Mesothelial cell of epicardium (in vitro differentiated cells): ENCODE results near the gene PPME1. TPM values are rescaled to one million over a fixed set of nuclear protein-coding genes. Genes with fewer than 3 reads are reported as not detected.

Experiments used
- DNase-seq, 2 experiments: peaks; one replicate each; pipeline ENCODE4 v3.0.0; 2021; ENCODE audit warnings: low spot score in 2 of 2; ENCODE audit not compliant: unreplicated experiment in 2 of 2
- H3K27ac Mint-ChIP-seq: 2 replicates; pipeline ENCODE4 v1.8.0; 2021; ENCODE audit warnings: mixed read lengths
- H3K27me3 Mint-ChIP-seq: 2 replicates; pipeline ENCODE4 v1.8.0; 2021; ENCODE audit warnings: low read depth, mixed read lengths
- H3K36me3 Mint-ChIP-seq: 2 replicates; pipeline ENCODE4 v1.8.0; 2021; ENCODE audit warnings: mixed read lengths
- H3K4me1 Mint-ChIP-seq: 2 replicates; pipeline ENCODE4 v1.8.0; 2021; ENCODE audit warnings: mixed read lengths
- H3K4me3 Mint-ChIP-seq: 2 replicates; pipeline ENCODE4 v1.8.0; 2021; ENCODE audit warnings: mild to moderate bottlenecking, moderate library complexity, mixed read lengths
- H3K9me3 Mint-ChIP-seq: 2 replicates; pipeline ENCODE4 v1.8.0; 2021; ENCODE audit warnings: mixed read lengths
- CTCF ChIP-seq: fragments of 200-600 bp; sonication (generic); IDR thresholded peaks from one replicate; pipeline ENCODE4 v1.5.0; 2021; ENCODE audit warnings: antibody characterized with exemption; ENCODE audit not compliant: unreplicated experiment
- total RNA-seq: library from RNA; stranded (reverse); gene quantifications from 3 replicates; pipeline ENCODE4 v1.2.1, GENCODE V29; 2021

PPME1 gene
- total RNA-seq, 1 donor from 2014 or later, result 50.6 TPM

GRCh38 chr11:74162681-74163467, 8.2 kb upstream of the PPME1 start:
- H3K27me3 Mint-ChIP-seq, result no peaks in the 10 kb centered on the region
- peak overlapping the region; percentile 71 for H3K27ac Mint-ChIP-seq
- H3K4me1 Mint-ChIP-seq, result peaks cover 2% of the 10 kb centered on the region
- no peak for DNase-seq
- TF ChIP-seq CTCF, result no peak
- no peak overlapping the region for H3K4me3 Mint-ChIP-seq
- no peaks in the 10 kb centered on the region for H3K9me3 Mint-ChIP-seq
- peaks cover 32% of the 10 kb centered on the region for H3K36me3 Mint-ChIP-seq

- no peaks in the 10 kb centered on the region for H3K27me3 Mint-ChIP-seq
- no peak overlapping the region for H3K4me3 Mint-ChIP-seq
- H3K36me3 Mint-ChIP-seq, result peaks cover 22% of the 10 kb centered on the region
- DNase-seq, result no peak
- no peaks in the 10 kb centered on the region for H3K9me3 Mint-ChIP-seq
- peaks cover 4% of the 10 kb centered on the region for H3K4me1 Mint-ChIP-seq
- TF ChIP-seq CTCF, result no peak
- no peak overlapping the region for H3K27ac Mint-ChIP-seq
These were observed 2.3 kb upstream of the PPME1 start for GRCh38 chr11:74168838-74169237.

- Mint-ChIP-seq H3K27ac (no peak overlapping the region), H3K4me3 (no peak overlapping the region), H3K9me3 (no peaks in the 10 kb centered on the region), H3K4me1 (peaks cover 10% of the 10 kb centered on the region), H3K36me3 (peaks cover 19% of the 10 kb centered on the region), H3K27me3 (no peaks in the 10 kb centered on the region)
- DNase-seq, result no peak
- no peak for TF ChIP-seq CTCF
These were observed 1.2 kb upstream of the PPME1 start for GRCh38 chr11:74169738-74170458.

GRCh38 chr11:74171630-74171968, 510 bp downstream of the PPME1 start:
- peaks cover 10% of the 10 kb centered on the region for H3K36me3 Mint-ChIP-seq
- DNase-seq, result no peak
- no peak for TF ChIP-seq CTCF
- H3K4me1 Mint-ChIP-seq, result peaks cover 10% of the 10 kb centered on the region
- H3K27ac Mint-ChIP-seq, result no peak overlapping the region
- no peak overlapping the region for H3K4me3 Mint-ChIP-seq
- H3K27me3 Mint-ChIP-seq, result no peaks in the 10 kb centered on the region
- H3K9me3 Mint-ChIP-seq, result no peaks in the 10 kb centered on the region

GRCh38 chr11:74171997-74172396, 908 bp downstream of the PPME1 start:
- Mint-ChIP-seq H3K27ac (no peak overlapping the region), H3K36me3 (peaks cover 7% of the 10 kb centered on the region), H3K9me3 (no peaks in the 10 kb centered on the region), H3K4me3 (no peak overlapping the region), H3K4me1 (peaks cover 10% of the 10 kb centered on the region), H3K27me3 (no peaks in the 10 kb centered on the region)
- DNase-seq, result no peak
- TF ChIP-seq CTCF, result no peak
